ENCODE data around the gene ASS1.

DNA sequence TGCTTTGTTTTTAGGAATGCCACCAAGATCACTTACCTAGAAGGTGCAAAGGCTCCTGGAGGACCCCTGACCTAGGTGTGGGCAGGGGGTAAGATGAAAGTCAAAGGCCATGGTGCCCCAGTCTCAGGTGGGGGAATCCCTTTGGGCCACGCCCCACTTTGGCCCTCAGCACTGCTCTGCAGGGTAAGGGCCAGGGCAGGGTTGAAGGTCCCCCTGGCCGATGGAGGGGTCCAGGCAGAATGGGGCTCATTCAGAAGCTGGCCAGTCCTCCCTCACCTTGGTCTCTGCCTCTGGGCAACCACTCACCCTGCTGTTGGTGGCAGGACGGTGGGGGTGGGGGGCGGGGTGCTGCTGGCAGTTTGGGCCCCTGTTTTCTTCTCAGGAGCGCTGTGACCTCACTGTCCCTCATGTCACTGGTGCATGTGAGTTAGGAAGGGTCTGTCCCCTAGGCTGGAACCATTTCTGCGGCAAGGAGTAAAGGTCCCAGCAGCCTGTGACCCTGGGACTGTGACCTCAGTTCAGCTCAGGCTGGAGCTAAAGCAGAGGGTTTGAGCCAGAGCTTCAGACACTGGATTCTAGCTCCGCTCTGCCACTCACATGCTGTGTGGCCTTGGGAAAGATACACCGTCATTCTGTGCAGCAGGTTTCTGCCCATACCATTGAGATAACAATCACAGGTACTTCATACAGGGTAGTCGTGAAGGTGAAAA lies 1.9 kb upstream of the ASS1 start:
- TF ChIP-seq CTCF (conservative IDR thresholded peaks at IDR 0.05 in 1 of 2, IDR thresholded peaks at IDR 0.05 in 1 of 2; ENCODE audit: low read depth in 1 of 2, low read length in 2 of 2) (no peak), EZH2 (IDR thresholded peaks at IDR 0.05; ENCODE audit: low read length, missing control alignments) (no peak)

All from fibroblast of lung (primary cell).